ENCODE results near the gene PDP2. TPM values are rescaled to one million over a fixed set of nuclear protein-coding genes. Genes with fewer than 3 reads are reported as not detected.

PDP2 gene
- total and polyA plus RNA-seq, 10 of the 15 experiments (the other 5 are each of a cell fraction or from before 2014, with no cell fraction given), result 1.9 to 31.1 (median 6.2) TPM

DNA sequence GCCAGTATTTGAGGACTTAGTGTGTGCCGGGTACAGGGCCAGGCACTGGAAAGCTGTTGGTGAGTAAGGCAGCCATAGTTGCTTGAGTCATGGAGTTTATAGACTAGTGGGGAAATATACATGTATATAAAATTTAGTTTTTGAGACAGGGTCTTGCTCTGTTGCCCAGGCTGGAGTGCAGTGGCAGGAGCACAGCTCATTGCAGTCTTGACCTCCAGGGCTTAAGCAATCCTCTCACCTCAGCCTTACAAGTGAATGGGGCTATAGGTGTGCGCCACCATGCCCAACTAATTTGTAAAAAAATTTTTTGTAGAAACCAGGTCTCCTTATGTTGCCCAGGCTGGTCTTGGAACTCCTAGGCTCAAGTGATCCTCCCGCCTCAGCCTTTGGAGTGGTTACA is 2.4 kb downstream of the PDP2 start:
- POLR2A ChIA-PET, result interaction anchor here (0.5 to 1.1 kb wide), 2 partner anchors 8 to 12 kb away, joined by 4 to 5 read pairs; no protein-coding TSS in a partner anchor
- FAIRE-seq (no peak), ATAC-seq (no peak), DNase-seq (ENCODE audit: low read depth, low spot score) (no peak)
- no peak overlapping the region for H3K27ac ChIP-seq (ENCODE audit: control insufficient read depth, insufficient read depth)
- BruUV-seq (replicated peaks), result no TSS peak
- CTCF ChIA-PET, result interaction anchor here (0.6 to 5.2 kb wide), 11 partner anchors 8 to 272 kb away, joined by 3 to 34 read pairs (median 6); partner anchors contain the start of gene NAE1
- no peaks in the 10 kb centered on the region for H3K9me3 ChIP-seq (replicated peaks; ENCODE audit: control insufficient read depth, insufficient read depth, low read length)
- TF ChIP-seq YY1 (IDR thresholded peaks at IDR 0.05; ENCODE audit: low read depth, low read length) (no peak), RELA (IDR thresholded peaks at IDR 0.05; ENCODE audit: borderline replicate concordance, partially characterized antibody) (no peak), TAF1 (IDR thresholded peaks at IDR 0.05; ENCODE audit: borderline replicate concordance, low read depth, low read length) (no peak), MEF2B (IDR thresholded peaks at IDR 0.05; ENCODE audit: partially characterized antibody, poor library complexity, severe bottlenecking) (no peak), RBBP5 (conservative IDR thresholded peaks at IDR 0.05) (no peak)
- TF ChIP-seq, protein P1, sequence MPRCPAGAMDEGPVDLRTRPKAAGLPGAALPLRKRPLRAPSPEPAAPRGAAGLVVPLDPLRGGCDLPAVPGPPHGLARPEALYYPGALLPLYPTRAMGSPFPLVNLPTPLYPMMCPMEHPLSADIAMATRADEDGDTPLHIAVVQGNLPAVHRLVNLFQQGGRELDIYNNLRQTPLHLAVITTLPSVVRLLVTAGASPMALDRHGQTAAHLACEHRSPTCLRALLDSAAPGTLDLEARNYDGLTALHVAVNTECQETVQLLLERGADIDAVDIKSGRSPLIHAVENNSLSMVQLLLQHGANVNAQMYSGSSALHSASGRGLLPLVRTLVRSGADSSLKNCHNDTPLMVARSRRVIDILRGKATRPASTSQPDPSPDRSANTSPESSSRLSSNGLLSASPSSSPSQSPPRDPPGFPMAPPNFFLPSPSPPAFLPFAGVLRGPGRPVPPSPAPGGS (IDR thresholded peaks at IDR 0.05; ENCODE audit: borderline replicate concordance, insufficient read depth, low read depth, low read length, poor library complexity, severe bottlenecking), result no peak
- TF ChIP-seq, protein P2, sequence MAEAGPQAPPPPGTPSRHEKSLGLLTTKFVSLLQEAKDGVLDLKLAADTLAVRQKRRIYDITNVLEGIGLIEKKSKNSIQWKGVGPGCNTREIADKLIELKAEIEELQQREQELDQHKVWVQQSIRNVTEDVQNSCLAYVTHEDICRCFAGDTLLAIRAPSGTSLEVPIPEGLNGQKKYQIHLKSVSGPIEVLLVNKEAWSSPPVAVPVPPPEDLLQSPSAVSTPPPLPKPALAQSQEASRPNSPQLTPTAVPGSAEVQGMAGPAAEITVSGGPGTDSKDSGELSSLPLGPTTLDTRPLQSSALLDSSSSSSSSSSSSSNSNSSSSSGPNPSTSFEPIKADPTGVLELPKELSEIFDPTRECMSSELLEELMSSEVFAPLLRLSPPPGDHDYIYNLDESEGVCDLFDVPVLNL (IDR thresholded peaks at IDR 0.05; ENCODE audit: low read depth, low read length), result no peak
- no peaks in the 10 kb centered on the region for H4K20me1 ChIP-seq (ENCODE audit: control insufficient read depth, insufficient read depth)
- H3K36me3 ChIP-seq (ENCODE audit: control insufficient read depth in 2 of 2, insufficient read depth in 2 of 2, low read length in 1 of 2), result peaks cover 3 to 5% of the 10 kb centered on the region in 2 experiments
- no peak overlapping the region for H2AFZ ChIP-seq (ENCODE audit: control insufficient read depth, low read depth, low read length)
- SMC1A ChIA-PET (ENCODE audit: uncharacterized antibody, unreplicated experiment), result interaction anchor here (0.9 to 2.3 kb wide), 4 partner anchors 10 to 76 kb away, joined by 3 to 8 read pairs (median 6); partner anchors contain the start of gene NAE1
- 100% methylated on average over 3 of the region's 3 CpGs for WGBS (ENCODE audit: insufficient coverage, insufficient replicate concordance, low lambda C conversion rate, missing lambda C conversion rate)
- no peak overlapping the region for H3K9ac ChIP-seq (ENCODE audit: control insufficient read depth, insufficient read depth, low read length)
- H3K4me2 ChIP-seq (ENCODE audit: control insufficient read depth, insufficient read depth), result no peak overlapping the region
- intact Hi-C loops (cut with micrococcal nuclease; ENCODE audit: unreplicated experiment), result no loop called here
- in situ Hi-C loops (cut with MboI), result no loop called here
- no peak overlapping the region for H3K4me3 ChIP-seq
- H3K4me1 ChIP-seq (ENCODE audit: control insufficient read depth, insufficient read depth, low read length), result peaks cover 16% of the 10 kb centered on the region
- H3K27me3 ChIP-seq (replicated peaks in 1 of 2; ENCODE audit: control insufficient read depth in 2 of 2, insufficient read depth in 2 of 2, low read length in 1 of 2), result no peaks in the 10 kb centered on the region
- H3K79me2 ChIP-seq (ENCODE audit: control insufficient read depth, insufficient read depth, low read length), result peaks cover 11% of the 10 kb centered on the region
- RAD21 ChIA-PET (ENCODE audit: unreplicated experiment), result interaction anchor here (0.9 to 2.0 kb wide), 3 partner anchors 8 to 15 kb away, joined by 3 to 12 read pairs (median 3); no protein-coding TSS in a partner anchor

Measured in GM12878 (cell line).